Nephron (organoid): Measurements from ENCODE around the gene ARMC9.

Experiments used
- H3K27ac Mint-ChIP-seq, 3 experiments: 2 replicates each; pipeline ENCODE4 v1.8.0; 2020; ENCODE audit warnings: mixed read lengths in 3 of 3, mild to moderate bottlenecking in 2 of 3, moderate library complexity in 1 of 3
- H3K27me3 Mint-ChIP-seq: 2 replicates; pipeline ENCODE4 v1.8.0; 2021; ENCODE audit warnings: low read depth, mild to moderate bottlenecking, moderate library complexity, mixed read lengths
- H3K36me3 Mint-ChIP-seq: 2 replicates; pipeline ENCODE4 v1.8.0; 2020; ENCODE audit warnings: low read depth, mixed read lengths
- H3K4me1 Mint-ChIP-seq: 2 replicates; pipeline ENCODE4 v1.8.0; 2020; ENCODE audit warnings: mixed read lengths
- H3K4me3 Mint-ChIP-seq, 3 experiments: 2 replicates each; pipeline ENCODE4 v1.8.0; 2020; ENCODE audit warnings: mild to moderate bottlenecking in 3 of 3, mixed read lengths in 3 of 3, moderate library complexity in 2 of 3
- H3K9me3 Mint-ChIP-seq: 2 replicates; pipeline ENCODE4 v1.8.0; 2020; ENCODE audit warnings: mixed read lengths
- TF ChIP-seq, protein P1 (sequence below), 3 experiments: fragments of 200-600 bp; sonication (generic); IDR thresholded peaks; one replicate each; pipeline ENCODE4 v1.5.0; 2021; ENCODE audit warnings: antibody characterized with exemption in 3 of 3; ENCODE audit not compliant: unreplicated experiment in 3 of 3

ARMC9 gene

DNA sequence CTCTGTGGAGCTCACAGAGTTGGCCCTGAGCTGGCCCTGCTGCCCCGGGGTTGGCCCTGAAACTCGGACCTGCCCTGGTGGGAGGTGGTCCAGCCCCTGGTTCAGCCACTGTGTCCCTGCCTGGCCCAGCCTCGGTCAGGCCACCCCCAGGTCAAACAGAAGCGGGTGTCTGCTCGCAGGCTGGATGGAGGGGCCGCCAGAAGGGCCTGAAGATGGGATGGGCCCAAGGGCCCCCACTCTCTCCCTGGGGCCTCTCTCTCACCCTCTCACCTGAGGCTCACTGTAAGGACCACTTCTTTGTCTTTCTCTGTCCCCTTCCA is 172.0 kb downstream of the ARMC9 start:
- H3K36me3 Mint-ChIP-seq: peaks cover 13% of the 10 kb centered on the region

DNA sequence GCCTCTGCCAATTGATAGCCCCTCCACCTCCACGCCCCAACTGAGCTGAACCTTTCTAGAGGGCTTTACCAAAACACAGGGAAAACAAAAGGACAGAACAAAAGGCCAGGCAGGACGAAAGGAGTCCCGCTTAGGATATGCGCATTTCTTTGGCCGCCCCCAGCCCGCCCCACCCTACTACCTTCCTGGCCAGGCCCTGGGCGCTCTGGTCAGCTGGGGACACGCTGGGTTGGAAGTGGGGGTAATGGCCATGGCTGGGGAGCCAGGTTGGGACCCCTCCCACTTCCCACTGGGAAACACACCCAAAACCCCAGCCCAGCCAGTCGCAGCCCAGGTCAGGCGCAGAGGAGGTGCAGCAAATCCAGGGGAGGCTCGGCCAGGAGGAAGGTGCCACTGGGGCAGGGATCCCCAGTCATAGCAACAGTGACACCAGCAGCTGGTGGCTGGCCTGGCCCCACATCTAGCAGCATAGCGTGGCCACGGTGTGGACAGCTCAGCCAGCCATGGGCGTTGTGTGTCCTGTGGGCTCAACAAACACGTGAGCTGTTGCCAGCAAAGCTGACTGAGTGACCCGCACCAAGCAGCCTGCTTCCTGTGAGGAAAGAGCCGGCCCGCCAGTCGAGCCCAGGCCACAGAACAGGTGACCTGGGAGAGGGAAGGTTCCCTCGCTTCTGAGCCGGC is 172.5 kb downstream of the ARMC9 start:
- Mint-ChIP-seq H3K4me3 (no peak overlapping the region), H3K36me3 (peaks cover 11% of the 10 kb centered on the region), H3K27me3 (peaks cover 8% of the 10 kb centered on the region), H3K4me1 (peaks cover 6% of the 10 kb centered on the region), H3K9me3 (no peaks in the 10 kb centered on the region), H3K27ac (no peak overlapping the region)
- TF ChIP-seq, protein P1, sequence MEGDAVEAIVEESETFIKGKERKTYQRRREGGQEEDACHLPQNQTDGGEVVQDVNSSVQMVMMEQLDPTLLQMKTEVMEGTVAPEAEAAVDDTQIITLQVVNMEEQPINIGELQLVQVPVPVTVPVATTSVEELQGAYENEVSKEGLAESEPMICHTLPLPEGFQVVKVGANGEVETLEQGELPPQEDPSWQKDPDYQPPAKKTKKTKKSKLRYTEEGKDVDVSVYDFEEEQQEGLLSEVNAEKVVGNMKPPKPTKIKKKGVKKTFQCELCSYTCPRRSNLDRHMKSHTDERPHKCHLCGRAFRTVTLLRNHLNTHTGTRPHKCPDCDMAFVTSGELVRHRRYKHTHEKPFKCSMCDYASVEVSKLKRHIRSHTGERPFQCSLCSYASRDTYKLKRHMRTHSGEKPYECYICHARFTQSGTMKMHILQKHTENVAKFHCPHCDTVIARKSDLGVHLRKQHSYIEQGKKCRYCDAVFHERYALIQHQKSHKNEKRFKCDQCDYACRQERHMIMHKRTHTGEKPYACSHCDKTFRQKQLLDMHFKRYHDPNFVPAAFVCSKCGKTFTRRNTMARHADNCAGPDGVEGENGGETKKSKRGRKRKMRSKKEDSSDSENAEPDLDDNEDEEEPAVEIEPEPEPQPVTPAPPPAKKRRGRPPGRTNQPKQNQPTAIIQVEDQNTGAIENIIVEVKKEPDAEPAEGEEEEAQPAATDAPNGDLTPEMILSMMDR (IDR thresholded peaks at IDR 0.05; ENCODE audit: unreplicated experiment in 3 of 3): no peak

More for the DNA sequence above, 172.0 kb downstream of the ARMC9 start:
- TF ChIP-seq, protein P1 (IDR thresholded peaks at IDR 0.05; ENCODE audit: unreplicated experiment in 3 of 3): no peak
- no peak overlapping the region for H3K27ac Mint-ChIP-seq
- no peaks in the 10 kb centered on the region for H3K9me3 Mint-ChIP-seq
- H3K27me3 Mint-ChIP-seq: peaks cover 7% of the 10 kb centered on the region
- H3K4me1 Mint-ChIP-seq: peaks cover under 1% of the 10 kb centered on the region
- H3K4me3 Mint-ChIP-seq: no peak overlapping the region

DNA sequence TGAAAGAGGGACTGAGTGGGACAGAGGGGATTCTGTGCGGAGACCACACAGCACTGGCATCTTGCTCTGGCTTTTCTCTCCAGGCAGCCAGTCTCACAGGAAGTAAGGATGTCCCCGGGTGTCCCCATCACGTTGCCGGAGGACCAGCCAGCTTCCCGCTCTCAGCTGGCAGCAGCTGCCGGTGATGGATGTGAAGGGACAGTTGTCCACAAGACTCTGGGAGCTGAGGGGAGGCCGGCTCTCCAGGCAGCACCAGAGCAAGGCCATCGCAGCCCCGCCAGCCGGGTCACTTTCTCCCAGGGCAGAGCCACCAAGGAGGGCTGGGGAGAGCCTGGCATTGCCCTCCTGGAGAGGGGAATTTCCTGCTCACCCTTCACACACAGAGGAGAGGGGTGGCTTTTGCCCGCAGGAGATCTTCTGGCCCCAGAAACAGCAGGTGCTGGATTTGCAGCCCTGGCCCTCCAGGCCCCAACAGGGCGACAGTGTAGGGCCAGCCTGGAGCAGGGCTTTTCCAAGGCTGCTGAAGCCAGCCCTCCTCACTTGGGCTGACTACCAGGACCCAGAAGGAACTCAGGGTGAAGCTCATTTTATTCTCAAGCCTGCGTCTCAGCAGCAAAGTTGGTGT is 173.1 kb downstream of the ARMC9 start:
- Mint-ChIP-seq H3K4me1 (peaks cover 9% of the 10 kb centered on the region), H3K27me3 (peaks cover 13% of the 10 kb centered on the region), H3K9me3 (no peaks in the 10 kb centered on the region), H3K36me3 (peaks cover 9% of the 10 kb centered on the region), H3K4me3 (no peak overlapping the region), H3K27ac (no peak overlapping the region)
- TF ChIP-seq, protein P1 (IDR thresholded peaks at IDR 0.05; ENCODE audit: unreplicated experiment in 3 of 3): no peak

DNA sequence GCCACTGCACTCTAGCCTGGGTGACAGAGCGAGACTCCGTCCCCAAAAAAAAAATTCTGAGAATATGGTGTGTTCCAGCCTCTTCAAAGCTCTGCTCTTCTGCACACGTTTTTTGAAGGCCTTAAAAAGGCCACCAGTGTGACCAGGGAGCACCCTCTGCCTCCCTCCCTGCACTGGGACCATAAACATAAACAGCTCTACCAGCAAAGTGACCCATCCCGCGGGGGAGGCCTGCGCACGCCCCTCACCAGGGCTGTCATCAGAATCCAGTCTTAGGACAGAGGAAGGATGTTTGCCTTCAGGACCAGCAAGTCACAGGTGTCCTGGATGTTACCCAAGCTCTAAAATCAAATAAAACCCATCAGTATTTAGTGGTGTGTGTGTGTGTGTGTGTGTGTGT is 173.9 kb downstream of the ARMC9 start:
- Mint-ChIP-seq H3K9me3 (no peaks in the 10 kb centered on the region), H3K27ac (peak overlapping the region in 1 of 3 experiments; percentile 60), H3K27me3 (peaks cover 21% of the 10 kb centered on the region), H3K4me1 (peaks cover 16% of the 10 kb centered on the region), H3K4me3 (no peak overlapping the region), H3K36me3 (peaks cover 9% of the 10 kb centered on the region)
- TF ChIP-seq, protein P1 (IDR thresholded peaks at IDR 0.05; ENCODE audit: unreplicated experiment in 3 of 3): no peak

DNA sequence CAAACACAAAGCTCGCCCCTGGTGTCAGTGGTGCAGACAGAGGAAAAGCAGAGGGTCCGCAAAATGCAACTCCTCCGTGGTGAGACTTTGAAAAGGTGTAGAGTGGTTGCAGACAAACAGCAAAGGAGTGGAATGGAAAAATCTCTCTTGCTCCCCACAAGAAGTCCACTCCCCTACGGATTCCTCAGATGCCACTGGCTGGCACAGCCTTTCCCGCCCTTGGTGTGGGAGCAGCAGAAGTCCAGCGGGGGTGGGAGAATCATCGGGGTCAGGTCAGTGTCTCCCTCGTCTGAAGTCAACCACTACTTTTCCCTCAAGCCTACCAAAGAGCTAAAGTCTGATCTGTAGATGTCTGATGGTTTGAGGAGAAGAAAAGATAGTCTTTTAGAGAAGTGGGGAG is 174.8 kb downstream of the ARMC9 start:
- Mint-ChIP-seq H3K27me3 (peaks cover 23% of the 10 kb centered on the region), H3K27ac (peak overlapping the region in 2 of 3 experiments; percentile 16 to 81), H3K36me3 (peaks cover 7% of the 10 kb centered on the region), H3K9me3 (no peaks in the 10 kb centered on the region), H3K4me1 (peaks cover 16% of the 10 kb centered on the region), H3K4me3 (no peak overlapping the region)
- TF ChIP-seq, protein P1 (IDR thresholded peaks at IDR 0.05; ENCODE audit: unreplicated experiment in 3 of 3): no peak
